GM10248 (cell line): ENCODE measurements around the gene DDX5.

Experiments
- CTCF ChIA-PET: fragments of 300-600 bp; sonication (Branson Sonifier 250); formaldehyde crosslinking; extraction: SDS; loops from one replicate; lab custom pipeline; 2021; ENCODE audit warnings: antibody characterized with exemption; lab: Yijun Ruan, JAX
- POLR2A ChIA-PET: fragments of 350-650 bp; sonication (Branson Sonifier 250); formaldehyde crosslinking; extraction: SDS; loops from one replicate; lab custom pipeline; 2020; ENCODE audit warnings: antibody characterized with exemption; lab: Yijun Ruan, JAX
- DNase-seq: peaks from one replicate; pipeline ENCODE4 v3.0.0; 2012; ENCODE audit errors: extremely low spot score
- TF ChIP-seq, protein P1 (sequence below): IDR thresholded peaks from 2 replicates; pipeline ENCODE4 v1.5.1; 2012; ENCODE audit warnings: mild to moderate bottlenecking, low read depth; ENCODE audit errors: extremely low read depth, missing control alignments, control extremely low read depth

The DDX5 gene

DNA sequence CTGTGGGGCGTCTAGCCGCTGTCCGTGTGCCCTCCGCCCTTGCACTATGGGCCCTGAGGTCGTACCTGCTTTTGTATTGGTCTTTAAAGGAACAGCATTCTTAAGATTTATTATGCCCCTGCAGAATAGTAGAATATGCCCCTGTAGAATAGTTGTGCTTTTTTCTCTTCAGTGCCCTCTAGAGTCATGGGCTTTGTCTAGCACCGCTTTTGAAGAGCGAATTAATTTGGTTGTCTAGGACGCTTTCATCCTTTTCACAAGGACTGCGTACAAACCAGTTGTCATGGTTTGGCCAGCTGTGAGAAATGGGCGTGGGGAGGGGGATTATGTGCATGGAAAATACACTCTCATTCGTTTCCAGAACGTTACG, 1.3 kb upstream of the DDX5 start:
- ChIA-PET CTCF (interaction anchor here (0.7 to 1.9 kb wide), 10 partner anchors 8 to 142 kb away, joined by 3 to 9 read pairs (median 4); partner anchors contain the start of gene POLG2), POLR2A (interaction anchor here (1.0 to 4.0 kb wide), 3 partner anchors 8 to 13 kb away, joined by 3 to 89 read pairs (median 7); partner anchors contain the start of gene POLG2)
- TF ChIP-seq, protein P1, sequence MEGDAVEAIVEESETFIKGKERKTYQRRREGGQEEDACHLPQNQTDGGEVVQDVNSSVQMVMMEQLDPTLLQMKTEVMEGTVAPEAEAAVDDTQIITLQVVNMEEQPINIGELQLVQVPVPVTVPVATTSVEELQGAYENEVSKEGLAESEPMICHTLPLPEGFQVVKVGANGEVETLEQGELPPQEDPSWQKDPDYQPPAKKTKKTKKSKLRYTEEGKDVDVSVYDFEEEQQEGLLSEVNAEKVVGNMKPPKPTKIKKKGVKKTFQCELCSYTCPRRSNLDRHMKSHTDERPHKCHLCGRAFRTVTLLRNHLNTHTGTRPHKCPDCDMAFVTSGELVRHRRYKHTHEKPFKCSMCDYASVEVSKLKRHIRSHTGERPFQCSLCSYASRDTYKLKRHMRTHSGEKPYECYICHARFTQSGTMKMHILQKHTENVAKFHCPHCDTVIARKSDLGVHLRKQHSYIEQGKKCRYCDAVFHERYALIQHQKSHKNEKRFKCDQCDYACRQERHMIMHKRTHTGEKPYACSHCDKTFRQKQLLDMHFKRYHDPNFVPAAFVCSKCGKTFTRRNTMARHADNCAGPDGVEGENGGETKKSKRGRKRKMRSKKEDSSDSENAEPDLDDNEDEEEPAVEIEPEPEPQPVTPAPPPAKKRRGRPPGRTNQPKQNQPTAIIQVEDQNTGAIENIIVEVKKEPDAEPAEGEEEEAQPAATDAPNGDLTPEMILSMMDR: peak; percentile 59
- peak; percentile 58 for DNase-seq

DNA sequence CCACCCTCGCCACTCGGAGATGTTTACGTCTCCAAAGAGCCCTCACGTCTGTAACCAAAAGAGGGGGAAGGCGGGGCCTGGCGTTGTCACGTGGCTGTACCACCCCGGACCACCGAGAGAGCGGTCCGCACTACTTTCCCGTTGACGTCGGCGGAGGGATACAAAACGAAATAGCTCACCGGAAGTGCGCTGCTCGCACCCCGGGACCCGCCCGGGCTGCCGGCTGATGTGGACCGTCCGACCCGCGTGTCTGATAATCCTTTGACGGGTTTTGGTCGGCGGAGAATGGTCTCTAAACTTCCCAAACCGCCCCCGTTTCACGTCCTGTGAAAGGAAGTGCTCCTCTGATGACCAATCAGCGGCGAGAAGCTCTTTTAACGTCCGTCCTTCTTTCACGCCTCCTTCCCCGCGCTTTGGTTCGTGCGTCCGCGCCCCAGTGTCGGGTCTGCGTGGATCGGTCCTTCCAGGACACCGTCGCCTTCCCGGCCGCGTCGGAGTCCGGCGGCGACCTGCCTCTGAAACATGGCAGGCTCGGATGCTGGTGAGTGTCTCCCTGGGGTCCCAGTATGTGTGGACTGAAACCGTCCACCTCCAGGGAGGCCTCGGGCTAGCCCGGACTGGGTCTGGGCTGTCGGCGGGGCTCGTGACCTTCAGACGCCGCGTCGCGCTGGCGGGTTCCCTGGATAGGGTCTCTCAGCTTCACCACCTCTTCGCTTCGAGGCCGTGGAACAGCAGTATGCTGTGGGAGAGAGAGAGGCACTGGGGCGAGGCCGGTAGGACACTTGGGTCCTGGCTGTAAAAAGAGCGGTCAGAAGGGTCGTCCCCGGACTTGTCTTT, 705 bp upstream of the DDX5 start, which contains the start of gene CEP95:
Gene CEP95 (plus strand): TSS at position 402 of the 837 bp plus-strand sequence. CDS start 121 bp downstream, at position 523.
- ChIA-PET CTCF (interaction anchor here (0.7 to 1.9 kb wide), 8 partner anchors 8 to 142 kb away, joined by 3 to 9 read pairs (median 4); partner anchors contain the start of gene POLG2), POLR2A (interaction anchor here (0.7 to 4.0 kb wide), 10 partner anchors 9 to 446 kb away, joined by 3 to 89 read pairs (median 4); partner anchors contain the start of gene POLG2)
- peak; percentile 94 for DNase-seq
- TF ChIP-seq, protein P1: no peak

DNA sequence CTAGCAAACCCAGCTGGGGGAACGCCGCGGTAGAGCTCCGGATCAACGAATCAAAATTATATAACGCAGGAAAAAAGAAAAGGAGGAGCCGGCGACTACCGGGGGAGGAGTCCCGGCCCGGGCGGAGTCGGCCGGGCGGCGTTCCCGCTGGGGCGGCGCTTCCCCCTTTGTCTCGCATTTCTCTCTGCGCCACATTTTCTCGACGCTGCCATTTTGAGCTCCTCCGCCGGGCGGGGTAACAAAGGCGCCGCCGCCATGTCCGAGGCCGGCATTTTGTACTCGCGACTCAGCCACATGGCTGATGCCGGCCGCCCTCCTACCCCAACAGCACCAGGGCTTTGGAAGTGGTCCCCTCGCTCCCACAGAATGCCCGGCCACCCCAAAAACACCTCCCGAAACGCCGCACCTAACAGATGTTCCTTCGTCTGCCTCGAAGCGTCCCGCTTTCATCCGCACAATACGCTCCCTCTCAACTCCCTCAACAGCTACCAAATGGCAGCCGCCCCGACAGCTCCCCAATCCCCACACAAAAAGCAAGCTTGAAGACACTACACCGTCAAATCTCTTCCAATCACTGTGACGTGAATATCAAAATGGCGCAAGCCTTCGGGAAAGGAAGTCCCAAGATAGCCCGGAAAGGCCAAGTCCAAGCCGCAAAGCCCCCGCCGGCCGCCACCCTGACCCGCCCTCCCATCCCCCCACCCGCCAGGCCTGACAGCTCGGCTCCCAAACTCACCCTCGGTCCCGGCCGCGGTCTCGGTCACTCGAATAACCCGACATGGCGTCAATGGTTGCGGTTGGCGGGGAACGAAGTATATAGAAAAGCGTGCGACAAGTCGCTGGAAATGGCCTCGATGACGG, 519 bp downstream of the DDX5 start:
- POLR2A ChIA-PET: interaction anchor here (0.7 to 4.0 kb wide), 14 partner anchors 9 to 208 kb away, joined by 3 to 89 read pairs (median 3); partner anchors contain the start of gene POLG2
- CTCF ChIA-PET: interaction anchor here (0.9 to 1.8 kb wide), 3 partner anchors 9 to 85 kb away, joined by 3 to 6 read pairs (median 4); partner anchors contain the start of gene POLG2
- peak; percentile 84 for DNase-seq
- TF ChIP-seq, protein P1: no peak

DNA sequence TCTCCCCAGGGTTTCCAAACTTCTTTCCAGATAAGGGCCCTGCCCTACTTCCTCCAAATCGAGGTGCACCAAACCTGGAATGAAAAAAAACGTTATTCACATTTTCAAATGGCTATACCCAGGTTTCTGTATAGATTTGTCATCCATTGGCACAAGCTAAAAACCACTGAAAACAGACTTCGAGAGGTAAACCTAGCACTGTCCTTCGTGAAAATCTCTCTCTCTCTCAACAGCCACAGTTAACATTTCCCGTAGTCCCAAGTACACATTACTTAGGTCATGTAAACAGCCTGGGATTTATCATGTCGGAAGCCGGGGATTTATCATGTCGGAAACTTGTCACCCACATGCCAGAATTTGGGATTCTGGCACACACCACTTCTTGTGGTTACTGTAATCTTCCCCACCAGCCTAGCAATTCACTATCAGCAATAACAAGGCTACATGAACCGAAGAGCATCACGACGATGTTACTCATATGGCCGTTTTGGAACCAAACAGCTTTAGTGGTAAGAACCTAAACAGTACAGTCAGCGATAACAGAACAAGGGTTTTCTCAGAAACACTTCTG, 1.2 kb downstream of the DDX5 start:
- TF ChIP-seq, protein P1: no peak
- CTCF ChIA-PET: interaction anchor here (0.9 to 1.8 kb wide), 2 partner anchors 8 to 85 kb away, joined by 3 to 6 read pairs; partner anchors contain the start of gene POLG2
- DNase-seq: no peak
- POLR2A ChIA-PET: interaction anchor here (0.8 to 4.0 kb wide), 11 partner anchors 8 to 131 kb away, joined by 3 to 89 read pairs (median 3); partner anchors contain the start of gene POLG2

DNA sequence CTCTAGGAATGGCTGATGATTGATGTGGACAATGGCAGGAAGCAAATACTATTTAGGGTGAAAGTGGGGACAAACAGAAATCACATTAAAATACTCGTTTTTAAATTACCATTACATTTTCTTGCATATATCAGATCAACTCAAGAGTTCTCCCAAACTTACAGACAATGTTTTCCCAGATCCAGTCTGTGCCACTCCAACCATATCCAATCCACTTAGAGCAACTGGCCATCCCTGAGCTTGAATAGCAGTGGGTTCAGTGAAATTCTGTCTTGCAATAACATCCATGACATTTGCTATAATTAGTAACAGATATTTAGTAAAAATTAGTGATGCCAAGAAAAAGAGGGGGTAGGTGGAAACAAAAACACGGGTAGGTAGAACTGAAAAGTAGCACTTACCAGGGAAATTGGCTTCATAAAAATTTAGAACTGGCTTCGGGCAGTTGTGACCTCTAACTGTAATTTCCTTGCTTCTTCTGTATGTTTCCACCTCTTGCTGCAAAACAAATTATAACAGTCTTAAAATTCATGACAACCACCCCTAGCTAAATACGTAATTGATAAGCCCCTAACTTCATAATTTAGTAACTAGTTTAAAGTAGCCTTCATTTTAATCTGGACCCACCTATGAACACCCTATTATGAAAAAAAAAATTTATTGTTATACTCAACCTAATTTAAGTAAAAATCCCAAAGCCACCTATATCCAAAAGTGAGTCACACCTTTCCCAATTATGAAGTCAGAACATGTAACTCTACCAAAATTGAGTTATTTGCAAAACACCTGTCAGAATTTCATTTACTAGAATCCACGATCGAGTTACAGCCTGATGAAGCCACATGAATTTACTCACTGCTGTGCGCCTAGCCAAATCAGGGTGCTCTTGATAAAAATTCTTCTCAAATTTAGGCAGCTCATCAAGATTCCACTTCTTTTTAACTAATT, 2.0 kb downstream of the DDX5 start:
- POLR2A ChIA-PET: interaction anchor here (0.7 to 4.0 kb wide), 6 partner anchors 7 to 96 kb away, joined by 3 to 89 read pairs (median 3); partner anchors contain the start of gene POLG2
- CTCF ChIA-PET: interaction anchor here (1.8 kb wide), 1 partner anchor 7 kb away, joined by 6 read pairs; the partner anchor contains the start of gene POLG2

More for the DNA sequence above, 2.0 kb downstream of the DDX5 start:
- TF ChIP-seq, protein P1: no peak
- no peak for DNase-seq
